Cortex of kidney (tissue), 1 donor: ENCODE measurements around the gene C1QL4.
"Not testable (repeated sequence)": the region's sequence is repeated elsewhere in the genome, so short reads cannot be mapped to it uniquely, and the experiment has no call there.

ENCODE experiments used
- DNase-seq: peaks from one replicate; lab custom pipeline; 2025; lab: John Stamatoyannopoulos, UW

C1QL4 gene

DNA sequence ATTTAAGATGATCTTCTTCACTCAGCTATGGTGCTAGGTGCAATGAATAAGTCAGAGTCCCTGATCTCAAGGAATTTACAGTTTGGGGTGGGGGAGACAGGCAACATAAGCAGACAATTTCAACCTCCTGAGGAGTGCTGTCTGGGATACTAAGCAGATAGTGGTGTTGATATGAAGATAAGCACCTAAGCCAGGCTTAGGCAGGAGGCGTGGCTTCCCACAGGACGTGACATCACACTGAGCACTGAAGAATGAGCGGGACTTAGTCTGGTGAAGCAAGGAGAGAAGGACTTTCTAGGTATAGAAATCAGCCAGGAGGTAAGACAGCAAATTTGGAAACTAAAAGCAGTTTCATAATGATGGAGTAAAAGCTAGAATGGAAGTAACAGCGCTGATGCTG is 35.2 kb downstream of the C1QL4 start:
- DNase-seq, result no peak

DNA sequence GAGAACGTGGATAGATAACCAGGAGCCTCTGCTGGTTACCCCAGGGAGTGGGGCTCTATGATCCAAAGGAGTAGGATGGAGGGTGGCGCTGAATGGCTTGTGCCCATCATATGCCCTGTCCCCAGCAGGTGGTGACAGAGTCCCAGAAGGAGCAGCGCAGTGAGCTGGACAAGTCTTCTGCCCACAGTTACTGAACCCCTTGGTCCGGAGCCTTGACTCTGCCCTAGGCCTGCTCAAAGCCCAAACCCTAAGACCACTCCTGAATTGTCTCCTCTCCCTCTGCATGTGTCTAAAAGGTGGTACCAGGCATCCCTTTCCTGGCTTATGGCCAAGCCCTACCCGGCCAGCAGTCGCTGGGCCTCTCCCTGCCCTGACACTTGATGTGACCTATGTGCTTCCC is 38.8 kb downstream of the C1QL4 start:
- DNase-seq, result no peak

DNA sequence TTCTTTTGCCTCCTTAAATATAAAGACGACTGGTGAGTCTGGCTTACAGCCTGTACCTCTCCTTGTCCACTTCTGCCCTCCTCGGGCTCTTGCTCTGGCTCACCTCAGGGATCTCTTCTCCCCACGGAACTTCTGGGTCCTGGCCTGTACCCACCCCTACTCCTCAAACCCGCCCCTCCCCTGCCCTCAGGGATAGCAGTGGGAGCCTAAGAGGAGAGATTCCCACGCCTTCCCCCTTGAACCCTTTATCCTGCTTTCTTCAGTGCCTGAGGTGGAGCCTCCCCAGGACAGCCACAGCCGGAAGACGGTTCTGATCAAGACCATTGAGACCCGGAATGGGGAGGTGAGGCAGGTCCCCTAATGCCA is 39.3 kb downstream of the C1QL4 start:
- DNase-seq, result no peak

DNA sequence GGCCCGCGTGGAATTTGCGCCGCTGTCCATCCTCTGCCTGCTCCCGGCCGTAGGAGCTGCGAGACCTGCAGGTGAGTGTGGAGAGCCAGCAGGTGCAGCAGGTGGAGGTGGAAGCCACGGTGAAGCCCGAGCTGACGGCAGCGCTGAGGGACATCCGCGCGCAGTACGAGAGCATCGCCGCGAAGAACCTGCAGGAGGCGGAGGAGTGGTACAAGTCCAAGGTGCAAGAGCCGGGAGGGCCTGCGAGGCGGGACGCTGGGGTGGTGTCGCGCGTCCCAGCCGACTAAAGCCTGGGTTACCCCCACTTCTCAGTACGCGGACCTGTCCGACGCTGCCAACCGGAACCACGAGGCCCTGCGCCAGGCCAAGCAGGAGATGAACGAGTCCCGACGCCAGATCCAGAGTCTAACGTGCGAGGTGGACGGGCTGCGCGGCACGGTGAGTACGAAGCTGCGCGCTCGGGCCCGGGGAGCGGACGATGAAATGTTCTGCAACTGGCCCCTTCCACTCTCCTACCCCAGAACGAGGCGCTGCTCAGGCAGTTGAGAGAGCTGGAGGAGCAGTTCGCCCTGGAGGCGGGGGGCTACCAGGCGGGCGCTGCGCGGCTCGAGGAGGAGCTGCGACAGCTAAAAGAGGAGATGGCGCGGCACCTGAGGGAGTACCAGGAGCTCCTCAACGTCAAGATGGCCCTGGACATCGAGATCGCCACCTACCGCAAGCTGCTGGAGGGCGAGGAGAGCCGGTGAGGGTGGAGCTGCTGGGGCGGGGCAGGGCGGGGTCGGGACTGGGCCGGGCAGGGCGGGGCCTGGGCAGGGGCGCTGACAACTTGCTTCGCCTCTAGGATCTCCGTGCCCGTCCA is 39.9 kb downstream of the C1QL4 start:
- DNase-seq, result no peak

DNA sequence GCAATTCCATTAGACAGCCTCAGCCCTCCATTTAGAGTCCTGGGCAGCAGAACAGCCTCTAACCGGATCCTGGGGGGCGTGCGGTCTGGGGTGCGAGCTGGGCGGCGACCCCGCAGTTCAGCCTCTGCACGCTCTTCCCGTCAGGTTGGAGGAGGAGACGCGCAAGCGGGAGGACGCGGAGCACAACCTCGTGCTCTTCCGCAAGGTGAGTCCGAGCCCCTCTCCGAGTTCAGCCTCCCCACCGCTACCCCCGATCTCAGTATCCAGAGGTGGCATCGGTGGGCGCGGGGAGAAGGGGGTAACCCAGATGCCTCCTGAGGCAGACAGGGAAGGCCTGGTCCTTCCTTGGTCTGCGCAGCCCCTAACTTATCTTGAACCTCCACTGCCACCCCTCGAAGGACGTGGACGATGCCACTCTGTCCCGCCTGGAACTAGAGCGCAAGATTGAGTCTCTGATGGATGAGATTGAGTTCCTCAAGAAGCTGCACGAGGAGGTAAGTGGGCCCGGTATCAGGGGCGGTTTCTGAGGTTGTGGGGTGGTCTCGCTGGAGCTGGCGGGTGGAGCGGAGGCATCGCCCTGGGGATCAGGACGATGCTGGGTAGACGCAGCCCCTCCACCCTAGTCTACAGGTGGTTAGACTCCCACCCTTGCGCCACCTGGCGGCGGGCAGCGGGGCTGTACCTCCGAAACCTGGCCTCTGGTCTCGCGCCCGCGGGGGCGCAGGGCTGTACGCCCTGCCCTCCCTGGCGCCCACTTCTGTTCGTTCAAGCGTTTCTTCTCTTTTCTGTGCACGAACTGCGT is 40.8 kb downstream of the C1QL4 start:
- no peak for DNase-seq

DNA sequence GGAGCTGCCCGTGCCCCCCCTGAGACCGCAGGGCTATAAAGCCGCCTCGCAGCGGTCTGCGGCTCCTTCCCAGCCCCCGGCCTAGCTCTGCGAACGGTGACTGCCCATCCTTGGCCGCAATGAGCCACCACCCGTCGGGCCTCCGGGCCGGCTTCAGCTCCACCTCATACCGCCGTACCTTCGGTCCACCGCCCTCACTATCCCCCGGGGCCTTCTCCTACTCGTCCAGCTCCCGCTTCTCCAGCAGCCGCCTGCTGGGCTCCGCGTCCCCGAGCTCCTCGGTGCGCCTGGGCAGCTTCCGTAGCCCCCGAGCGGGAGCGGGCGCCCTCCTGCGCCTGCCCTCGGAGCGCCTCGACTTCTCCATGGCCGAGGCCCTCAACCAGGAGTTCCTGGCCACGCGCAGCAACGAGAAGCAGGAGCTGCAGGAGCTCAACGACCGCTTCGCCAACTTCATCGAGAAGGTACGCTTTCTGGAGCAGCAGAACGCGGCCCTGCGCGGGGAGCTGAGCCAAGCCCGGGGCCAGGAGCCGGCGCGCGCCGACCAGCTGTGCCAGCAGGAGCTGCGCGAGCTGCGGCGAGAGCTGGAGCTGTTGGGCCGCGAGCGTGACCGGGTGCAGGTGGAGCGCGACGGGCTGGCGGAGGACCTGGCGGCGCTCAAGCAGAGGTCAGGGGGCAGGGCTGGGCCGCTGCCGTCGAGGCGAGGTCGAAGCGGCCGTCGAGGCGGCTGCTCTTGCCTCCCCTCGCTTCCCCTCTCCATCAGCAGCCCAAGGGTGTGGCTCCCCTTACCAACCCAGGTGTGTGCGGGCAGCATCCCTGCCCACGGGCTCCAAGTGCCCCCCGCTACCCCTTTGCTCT is 41.7 kb downstream of the C1QL4 start, which contains the start of gene PRPH:
Gene PRPH (plus strand): TSS at position 66 of the 855 bp plus-strand sequence. CDS start 54 bp downstream, at position 120.
- DNase-seq, result no peak

DNA sequence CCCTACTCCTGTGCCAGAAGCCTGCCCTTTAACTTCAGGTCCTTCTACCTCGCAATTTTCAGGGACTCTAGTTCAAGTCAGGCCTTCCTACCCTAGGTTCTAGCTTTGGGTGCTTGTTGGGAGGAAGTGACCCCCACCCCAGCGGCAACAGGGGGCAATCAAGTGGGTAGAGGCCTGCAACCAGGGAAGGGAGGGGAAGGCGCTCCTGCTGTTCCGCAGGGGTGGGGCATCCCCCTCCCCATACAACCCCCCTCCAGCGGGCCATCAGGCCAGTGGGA is 42.2 kb downstream of the C1QL4 start:
- no peak for DNase-seq

DNA sequence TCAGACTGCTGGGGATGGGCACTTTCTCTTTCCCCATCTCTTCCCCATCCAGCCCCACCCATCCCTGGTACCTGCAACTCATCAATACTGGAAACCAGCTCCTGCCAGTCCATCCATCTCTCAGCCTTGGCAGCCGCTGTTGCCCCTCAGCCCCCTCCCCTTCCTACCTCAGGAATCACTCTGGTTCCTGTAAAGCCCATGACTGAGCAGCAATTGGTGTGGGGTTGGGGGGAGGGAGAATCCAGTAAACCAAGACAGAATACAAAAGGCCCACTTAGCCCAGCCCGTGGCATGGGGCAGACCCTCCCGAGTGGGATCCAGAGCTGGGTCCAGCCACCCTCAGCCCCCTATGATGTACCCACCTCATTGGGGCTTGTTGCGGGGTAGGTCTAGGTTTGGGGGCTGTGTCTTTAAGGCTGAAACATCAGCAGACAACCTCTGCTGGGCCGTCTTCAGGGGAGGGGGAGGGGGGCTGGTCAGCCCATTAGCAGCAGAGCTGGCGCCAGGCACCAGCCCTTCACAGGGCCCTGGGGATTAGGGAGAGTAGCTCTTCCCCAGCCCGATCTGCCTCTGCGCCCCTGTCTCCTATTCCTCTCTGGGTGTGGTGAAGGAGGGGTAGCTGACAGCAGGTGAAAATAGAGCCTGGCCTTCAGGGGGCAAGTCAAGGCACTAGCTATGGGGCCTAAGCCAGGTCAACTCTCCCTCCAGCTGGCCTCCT is 42.7 kb downstream of the C1QL4 start:
- DNase-seq, result no peak

DNA sequence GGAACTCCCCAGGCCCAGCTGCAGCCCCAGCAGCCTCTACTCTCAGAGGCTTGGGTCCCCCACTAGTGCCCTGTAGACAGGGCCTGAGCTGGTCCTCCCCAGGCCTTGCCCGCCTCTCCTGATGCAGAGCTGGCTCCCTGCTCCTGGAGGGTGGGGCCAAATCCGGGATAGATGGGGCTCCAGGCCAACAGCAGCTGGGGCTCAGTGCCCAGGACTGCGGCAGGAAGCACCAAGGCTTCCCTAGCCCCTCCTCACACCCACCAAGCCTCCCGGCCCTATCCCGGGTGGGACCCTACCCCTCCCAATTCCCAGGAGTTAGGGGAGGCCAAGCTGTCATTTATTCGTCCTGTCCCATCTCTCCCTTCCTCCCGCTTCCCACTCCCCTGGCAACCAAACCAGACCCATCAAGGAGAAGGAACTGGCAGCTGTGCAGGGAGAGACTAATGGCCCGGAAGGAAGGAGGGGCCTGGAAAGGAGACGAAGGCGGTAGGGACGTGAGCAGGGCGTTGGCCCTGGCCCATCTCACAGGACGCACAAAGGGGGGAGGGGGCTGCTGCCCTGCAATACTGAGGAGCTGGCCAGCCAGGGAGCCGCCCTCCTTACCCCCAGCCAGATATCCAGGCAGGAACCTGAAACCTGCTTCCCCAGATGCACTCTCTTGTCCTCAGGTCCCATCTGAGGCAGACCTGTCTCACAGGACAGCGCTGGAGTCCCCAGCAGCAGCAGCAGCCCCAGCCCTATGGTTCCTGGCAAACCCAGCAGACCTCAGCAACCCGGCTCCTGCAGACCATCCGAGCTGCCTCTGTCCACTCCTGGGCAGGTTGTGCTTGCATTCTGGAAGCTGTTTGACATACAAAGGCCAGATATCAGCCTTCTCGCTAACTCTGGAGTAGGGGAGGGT is 43.7 kb downstream of the C1QL4 start:
- no peak for DNase-seq

DNA sequence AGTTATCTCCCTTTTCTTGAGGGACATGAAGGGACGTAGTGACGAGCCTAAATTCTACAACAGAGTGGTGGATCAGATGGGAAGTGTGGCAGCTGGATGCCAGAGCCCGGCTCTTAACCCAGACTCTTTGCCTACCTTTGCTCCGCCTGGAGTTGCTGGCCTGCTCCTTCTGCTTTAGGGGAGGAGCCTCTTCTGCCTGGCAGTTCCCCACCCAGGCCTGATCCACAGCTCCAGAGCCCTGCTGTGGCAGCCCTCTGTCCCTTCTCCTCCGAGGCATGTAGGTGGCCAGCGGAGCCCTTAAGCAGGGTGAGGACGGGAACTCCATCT is 44.3 kb downstream of the C1QL4 start:
- DNase-seq, result no peak

DNA sequence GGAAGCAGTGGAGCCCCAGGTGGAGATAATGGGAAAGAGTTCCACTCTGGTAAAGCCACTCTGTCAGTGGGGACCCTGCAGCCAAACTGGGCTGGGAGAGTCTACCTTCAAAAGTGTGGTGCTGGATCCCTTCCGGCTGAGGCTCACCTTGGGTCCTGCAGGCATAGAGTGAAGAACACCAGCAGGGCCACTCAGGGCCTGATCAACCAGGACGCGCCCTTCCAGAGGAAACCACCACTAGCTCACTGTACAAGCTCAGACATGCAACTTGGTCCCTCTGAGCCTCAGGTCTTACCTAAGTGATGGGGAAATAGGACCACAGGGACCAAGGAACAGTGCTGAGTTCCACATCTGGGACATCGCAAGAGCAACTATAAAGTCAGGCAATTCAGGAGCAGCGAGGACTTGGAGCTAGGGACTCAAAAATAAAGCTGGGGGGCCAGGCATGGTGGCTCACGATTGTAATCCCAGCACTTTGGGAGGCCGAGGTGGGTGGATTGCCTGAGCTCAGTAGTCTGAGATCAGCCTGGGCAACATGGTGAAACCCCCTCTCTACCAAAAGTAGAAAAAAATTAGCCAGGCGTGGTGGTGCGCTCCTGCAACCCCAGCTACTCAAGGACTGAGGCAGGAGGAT is 47.9 kb downstream of the C1QL4 start:
- no peak for DNase-seq

DNA sequence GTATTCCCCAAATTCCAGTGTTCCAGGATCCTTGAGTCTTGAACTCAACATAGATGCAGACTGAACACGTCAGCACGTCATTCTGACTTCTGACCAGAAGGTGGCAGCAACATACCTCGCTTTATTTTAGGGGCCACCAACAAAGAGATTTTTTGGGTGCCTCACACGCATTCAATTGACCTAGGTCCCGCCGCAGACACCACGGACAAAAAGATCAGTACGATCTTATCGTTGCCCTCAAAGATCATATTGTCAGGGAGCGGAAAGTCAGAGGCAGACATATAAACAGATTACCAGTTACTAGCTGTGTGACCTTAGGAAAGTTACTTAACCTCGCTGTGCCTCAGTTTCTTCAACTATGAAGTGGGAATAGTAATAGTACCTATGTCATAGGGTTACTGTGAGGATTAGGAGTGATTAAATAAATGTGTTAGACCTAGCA is 48.6 kb downstream of the C1QL4 start:
- no peak for DNase-seq

DNA sequence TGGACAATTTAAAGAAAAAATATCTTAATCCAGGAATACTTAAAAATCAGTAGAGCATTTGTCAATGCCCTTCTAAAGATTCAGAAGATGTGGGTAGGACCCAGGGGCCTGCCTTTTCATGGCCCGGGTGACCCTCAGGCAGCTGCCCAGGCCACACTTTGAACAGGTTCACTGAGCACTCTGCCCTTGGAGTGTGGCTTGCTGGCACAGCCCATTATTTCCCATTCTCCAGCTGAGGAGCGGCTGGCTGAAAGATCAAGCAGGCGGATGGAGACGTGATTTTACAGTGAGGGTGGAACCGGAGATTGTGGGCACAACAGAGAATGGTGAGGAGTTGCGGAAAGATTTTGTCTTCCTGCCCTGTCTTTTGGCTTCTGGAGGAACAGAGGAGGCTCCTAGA is 49.1 kb downstream of the C1QL4 start:
- DNase-seq, result no peak

DNA sequence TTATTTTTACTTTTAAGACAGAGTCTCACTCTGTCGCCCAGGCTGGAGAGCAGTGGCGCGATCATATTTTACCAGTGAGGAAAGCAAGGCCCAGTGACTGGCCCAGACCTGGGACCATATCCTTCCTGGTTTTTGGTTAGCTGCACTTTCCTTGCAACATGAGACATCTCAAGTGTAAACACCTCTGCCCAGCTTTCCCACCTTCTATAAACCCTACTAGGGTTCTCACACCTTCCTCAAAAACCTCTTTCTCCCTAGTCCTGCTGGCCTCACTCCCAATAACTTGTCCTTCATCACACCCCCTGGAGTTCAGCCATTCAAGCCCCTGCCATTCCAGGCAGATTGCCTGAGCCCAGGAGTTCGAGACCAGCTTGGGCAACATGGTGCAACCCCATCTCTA is 52.3 kb downstream of the C1QL4 start:
- DNase-seq, result no peak

DNA sequence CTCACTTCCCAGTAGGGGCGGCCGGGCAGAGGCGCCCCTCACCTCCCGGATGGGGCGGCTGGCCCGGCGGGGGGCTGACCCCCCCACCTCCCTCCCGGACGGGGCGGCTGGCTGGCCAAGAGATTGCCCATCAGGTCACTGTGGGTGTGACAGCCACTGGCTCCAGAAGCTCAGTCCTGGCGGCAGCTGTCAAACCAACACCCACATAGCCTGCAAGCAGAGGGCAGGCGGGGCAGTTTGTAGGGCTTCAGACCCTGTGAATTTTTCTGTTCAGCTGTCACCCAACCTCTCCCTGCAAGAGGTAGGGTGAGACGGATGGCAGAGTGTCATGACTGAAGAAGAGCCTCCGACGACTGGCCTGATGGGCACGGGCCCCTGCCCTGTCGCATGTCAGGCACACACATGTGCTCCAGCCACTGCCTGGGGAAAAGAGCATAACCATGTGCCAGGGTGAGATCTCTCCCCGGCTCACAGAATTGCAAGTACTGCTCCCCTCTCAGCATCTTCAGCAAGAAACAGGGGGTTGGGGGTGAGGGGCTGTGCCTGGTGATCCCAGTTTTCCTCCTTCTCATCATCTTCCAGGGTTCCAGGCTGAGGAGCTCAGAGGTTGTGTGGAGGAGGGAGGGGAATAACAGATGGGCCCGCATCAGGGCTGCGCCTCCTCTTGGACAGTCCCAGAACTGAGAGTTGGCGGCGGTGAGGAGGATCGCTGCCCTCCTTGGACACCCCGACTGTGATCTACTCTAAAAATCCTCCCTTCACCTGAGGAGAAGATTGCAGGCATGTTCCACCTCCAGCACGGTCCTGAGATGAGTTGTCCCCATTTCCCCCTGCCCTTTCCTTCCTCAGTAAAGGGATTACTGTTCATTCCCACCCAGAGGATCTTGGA is 53.2 kb downstream of the C1QL4 start:
- no peak for DNase-seq

DNA sequence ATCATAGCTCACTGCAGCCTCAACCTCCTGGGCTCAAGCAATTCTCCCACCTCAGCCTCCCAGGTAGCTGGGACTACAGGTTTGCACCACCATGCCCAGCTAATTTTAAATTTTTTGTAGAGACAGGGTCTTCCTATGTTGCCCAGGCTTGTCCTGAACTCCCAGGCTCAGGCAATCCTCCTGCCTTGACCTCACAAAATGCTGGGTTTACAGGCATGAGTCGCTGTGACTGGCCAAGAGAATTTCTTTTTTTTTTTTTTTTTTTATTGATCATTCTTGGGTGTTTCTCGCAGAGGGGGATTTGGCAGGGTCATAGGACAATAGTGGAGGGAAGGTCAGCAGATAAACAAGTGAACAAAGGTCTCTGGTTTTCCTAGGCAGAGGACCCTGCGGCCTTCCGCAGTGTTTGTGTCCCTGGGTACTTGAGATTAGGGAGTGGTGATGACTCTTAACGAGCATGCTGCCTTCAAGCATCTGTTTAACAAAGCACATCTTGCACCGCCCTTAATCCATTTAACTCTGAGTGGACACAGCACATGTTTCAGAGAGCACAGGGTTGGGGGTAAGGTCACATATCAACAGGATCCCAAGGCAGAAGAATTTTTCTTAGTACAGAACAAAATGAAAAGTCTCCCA is 54.1 kb downstream of the C1QL4 start:
- not testable (repeated sequence) for DNase-seq
